Prostate gland (tissue), 2 donors: ENCODE results near the gene IL24.

Experiments
- POLR2A ChIP-seq: fragments of 450-650 bp; IDR thresholded peaks from one replicate; pipeline ENCODE4 v1.6.1; 2016; ENCODE audit warnings: antibody characterized with exemption, mild to moderate bottlenecking
- TF ChIP-seq, protein P1 (sequence below), 4 experiments: fragments of 200-600 bp in 2 of 4; fragments of 450-650 bp in 2 of 4; sonication (generic) in 2 of 4; IDR thresholded peaks; 1 replicate in 3 of 4; 2 replicates in 1 of 4; pipeline ENCODE4 v1.5.1; 2016 to 2019; ENCODE audit warnings: antibody characterized with exemption in 4 of 4, mild to moderate bottlenecking in 2 of 4, moderate library complexity in 2 of 4

DNA sequence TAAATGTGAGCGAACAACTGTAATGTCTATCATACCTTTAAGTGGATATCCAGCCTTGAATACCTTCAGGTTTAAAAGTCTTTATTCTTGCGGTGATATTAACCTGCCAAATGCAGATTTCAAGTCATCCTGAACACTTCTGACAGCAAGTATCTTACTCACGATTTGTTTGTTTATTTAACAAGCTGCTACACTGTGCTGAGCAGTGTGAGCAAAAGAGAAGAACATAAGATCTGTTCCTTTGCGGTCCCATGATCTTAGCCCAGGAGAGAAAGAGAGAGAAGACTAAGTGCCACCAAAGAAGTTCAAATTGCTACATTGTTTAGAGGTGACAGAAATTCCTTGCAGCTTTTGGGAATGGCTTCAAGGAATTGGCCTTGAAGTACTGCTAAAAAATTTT is 9.5 kb upstream of the IL24 start:
- TF ChIP-seq, protein P1, sequence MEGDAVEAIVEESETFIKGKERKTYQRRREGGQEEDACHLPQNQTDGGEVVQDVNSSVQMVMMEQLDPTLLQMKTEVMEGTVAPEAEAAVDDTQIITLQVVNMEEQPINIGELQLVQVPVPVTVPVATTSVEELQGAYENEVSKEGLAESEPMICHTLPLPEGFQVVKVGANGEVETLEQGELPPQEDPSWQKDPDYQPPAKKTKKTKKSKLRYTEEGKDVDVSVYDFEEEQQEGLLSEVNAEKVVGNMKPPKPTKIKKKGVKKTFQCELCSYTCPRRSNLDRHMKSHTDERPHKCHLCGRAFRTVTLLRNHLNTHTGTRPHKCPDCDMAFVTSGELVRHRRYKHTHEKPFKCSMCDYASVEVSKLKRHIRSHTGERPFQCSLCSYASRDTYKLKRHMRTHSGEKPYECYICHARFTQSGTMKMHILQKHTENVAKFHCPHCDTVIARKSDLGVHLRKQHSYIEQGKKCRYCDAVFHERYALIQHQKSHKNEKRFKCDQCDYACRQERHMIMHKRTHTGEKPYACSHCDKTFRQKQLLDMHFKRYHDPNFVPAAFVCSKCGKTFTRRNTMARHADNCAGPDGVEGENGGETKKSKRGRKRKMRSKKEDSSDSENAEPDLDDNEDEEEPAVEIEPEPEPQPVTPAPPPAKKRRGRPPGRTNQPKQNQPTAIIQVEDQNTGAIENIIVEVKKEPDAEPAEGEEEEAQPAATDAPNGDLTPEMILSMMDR (IDR thresholded peaks at IDR 0.05), result no peak
- no peak for TF ChIP-seq POLR2A
